ENCODE results near the gene PTPRD. TPM values are rescaled to one million over a fixed set of nuclear protein-coding genes. Genes with fewer than 3 reads are reported as not detected.

PTPRD gene
- total RNA-seq, 1 donor from 2014 or later, result 532 TPM

DNA sequence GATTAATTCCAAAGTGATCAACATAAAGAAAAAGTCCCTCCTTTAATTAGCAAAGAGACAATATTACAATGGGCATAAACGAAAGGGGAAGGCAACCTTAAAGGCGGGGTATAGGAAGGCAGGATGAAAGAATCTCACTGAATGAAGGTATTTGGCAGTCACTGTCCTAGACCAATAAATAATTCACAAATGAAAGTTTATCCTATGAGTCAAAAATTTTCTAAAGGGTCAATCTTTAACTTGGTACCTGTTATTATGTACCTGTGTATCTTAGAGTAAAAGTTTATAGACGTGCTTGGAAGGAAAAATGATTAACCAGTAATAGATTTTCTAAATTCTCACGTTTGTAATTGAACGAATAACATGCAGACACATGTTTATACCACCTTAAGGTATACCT, 1867.5 kb downstream of the PTPRD start:
- peaks cover 5% of the 10 kb centered on the region for H3K9me3 Mint-ChIP-seq (ENCODE audit: unreplicated experiment)
- TF ChIP-seq, protein P1, sequence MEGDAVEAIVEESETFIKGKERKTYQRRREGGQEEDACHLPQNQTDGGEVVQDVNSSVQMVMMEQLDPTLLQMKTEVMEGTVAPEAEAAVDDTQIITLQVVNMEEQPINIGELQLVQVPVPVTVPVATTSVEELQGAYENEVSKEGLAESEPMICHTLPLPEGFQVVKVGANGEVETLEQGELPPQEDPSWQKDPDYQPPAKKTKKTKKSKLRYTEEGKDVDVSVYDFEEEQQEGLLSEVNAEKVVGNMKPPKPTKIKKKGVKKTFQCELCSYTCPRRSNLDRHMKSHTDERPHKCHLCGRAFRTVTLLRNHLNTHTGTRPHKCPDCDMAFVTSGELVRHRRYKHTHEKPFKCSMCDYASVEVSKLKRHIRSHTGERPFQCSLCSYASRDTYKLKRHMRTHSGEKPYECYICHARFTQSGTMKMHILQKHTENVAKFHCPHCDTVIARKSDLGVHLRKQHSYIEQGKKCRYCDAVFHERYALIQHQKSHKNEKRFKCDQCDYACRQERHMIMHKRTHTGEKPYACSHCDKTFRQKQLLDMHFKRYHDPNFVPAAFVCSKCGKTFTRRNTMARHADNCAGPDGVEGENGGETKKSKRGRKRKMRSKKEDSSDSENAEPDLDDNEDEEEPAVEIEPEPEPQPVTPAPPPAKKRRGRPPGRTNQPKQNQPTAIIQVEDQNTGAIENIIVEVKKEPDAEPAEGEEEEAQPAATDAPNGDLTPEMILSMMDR (IDR thresholded peaks at IDR 0.05; ENCODE audit: partially characterized antibody, unreplicated experiment), result no peak
- H3K27me3 Mint-ChIP-seq (ENCODE audit: unreplicated experiment), result peaks cover 1% of the 10 kb centered on the region
- no peak for DNase-seq
- H3K4me3 Mint-ChIP-seq (ENCODE audit: unreplicated experiment), result no peak overlapping the region
- H3K4me1 Mint-ChIP-seq (ENCODE audit: low read depth, unreplicated experiment), result peaks cover 16% of the 10 kb centered on the region
- H3K27ac Mint-ChIP-seq (ENCODE audit: unreplicated experiment), result no peak overlapping the region
- no peaks in the 10 kb centered on the region for H3K36me3 Mint-ChIP-seq (ENCODE audit: unreplicated experiment)

DNA sequence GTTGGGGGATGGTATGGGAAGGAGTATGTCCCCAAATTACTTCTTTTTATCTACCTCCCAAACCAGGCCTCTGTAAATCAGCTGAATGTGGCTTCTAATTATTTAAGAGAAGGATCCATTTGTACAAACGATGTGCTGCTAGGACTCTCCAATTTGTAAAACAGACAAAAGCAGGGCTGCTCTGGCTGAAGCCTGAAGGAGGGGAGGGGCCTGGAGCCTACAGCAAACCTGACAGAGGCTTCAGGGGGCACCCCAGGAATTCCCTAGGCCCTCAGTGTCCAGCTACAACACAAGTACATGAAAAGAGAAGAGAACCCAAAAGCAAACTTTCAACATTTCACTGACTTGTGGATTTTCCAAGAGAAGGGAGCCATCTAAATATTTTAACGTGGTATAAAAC, 1873.9 kb downstream of the PTPRD start:
- H3K4me1 Mint-ChIP-seq (ENCODE audit: low read depth, unreplicated experiment), result peaks cover 36% of the 10 kb centered on the region
- TF ChIP-seq, protein P1 (IDR thresholded peaks at IDR 0.05; ENCODE audit: partially characterized antibody, unreplicated experiment), result no peak
- no peak for DNase-seq
- H3K4me3 Mint-ChIP-seq (ENCODE audit: unreplicated experiment), result no peak overlapping the region
- no peaks in the 10 kb centered on the region for H3K9me3 Mint-ChIP-seq (ENCODE audit: unreplicated experiment)
- no peak overlapping the region for H3K27ac Mint-ChIP-seq (ENCODE audit: unreplicated experiment)
- H3K36me3 Mint-ChIP-seq (ENCODE audit: unreplicated experiment), result no peaks in the 10 kb centered on the region
- H3K27me3 Mint-ChIP-seq (ENCODE audit: unreplicated experiment), result peaks cover 3% of the 10 kb centered on the region

DNA sequence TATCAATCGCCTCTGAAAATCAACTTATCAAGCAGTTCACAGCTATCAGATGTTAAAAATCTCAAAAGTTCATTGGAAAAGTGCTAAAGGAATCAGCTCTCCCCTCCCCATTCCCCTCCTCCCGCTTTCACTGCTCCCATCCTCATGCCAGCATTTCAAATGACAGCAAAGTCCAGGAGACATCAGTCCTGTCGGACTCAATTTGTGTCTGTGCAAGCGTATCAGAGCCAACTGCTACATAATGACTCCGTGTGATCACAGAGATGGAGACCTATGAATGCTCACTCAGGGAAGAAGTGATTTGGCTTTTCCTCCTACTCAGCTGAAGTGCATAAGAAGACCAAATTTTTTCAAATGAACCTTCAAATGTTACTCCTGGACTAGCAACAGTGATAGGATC, 1876.0 kb downstream of the PTPRD start:
- no peaks in the 10 kb centered on the region for H3K36me3 Mint-ChIP-seq (ENCODE audit: unreplicated experiment)
- DNase-seq, result no peak
- H3K4me1 Mint-ChIP-seq (ENCODE audit: low read depth, unreplicated experiment), result peaks cover 53% of the 10 kb centered on the region
- H3K27ac Mint-ChIP-seq (ENCODE audit: unreplicated experiment), result no peak overlapping the region
- peaks cover 2% of the 10 kb centered on the region for H3K9me3 Mint-ChIP-seq (ENCODE audit: unreplicated experiment)
- no peak overlapping the region for H3K4me3 Mint-ChIP-seq (ENCODE audit: unreplicated experiment)
- H3K27me3 Mint-ChIP-seq (ENCODE audit: unreplicated experiment), result peaks cover 4% of the 10 kb centered on the region
- TF ChIP-seq, protein P1 (IDR thresholded peaks at IDR 0.05; ENCODE audit: partially characterized antibody, unreplicated experiment), result no peak

DNA sequence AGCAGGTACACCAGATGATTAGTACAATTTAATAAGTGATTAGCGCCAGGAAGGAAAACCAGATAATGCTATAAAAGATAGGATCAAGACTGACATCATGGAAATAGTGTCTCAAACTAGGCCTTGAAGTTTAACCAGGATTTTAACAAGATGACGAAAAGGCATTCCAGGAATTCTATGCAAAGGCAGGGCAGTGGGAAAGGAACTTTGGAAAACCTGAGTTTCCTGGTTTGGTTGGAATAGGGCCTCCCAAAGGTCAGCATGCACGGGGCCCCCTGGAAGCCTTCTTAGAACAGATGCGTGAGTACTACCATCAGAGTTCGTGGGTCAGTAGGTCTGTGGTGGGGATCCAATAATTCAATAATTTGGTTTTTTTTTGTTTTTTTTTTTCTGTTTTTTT, 1878.0 kb downstream of the PTPRD start:
- TF ChIP-seq, protein P1 (IDR thresholded peaks at IDR 0.05; ENCODE audit: partially characterized antibody, unreplicated experiment), result no peak
- Mint-ChIP-seq H3K4me3 (ENCODE audit: unreplicated experiment) (no peak overlapping the region), H3K9me3 (ENCODE audit: unreplicated experiment) (peaks cover 3% of the 10 kb centered on the region), H3K4me1 (ENCODE audit: low read depth, unreplicated experiment) (peaks cover 58% of the 10 kb centered on the region), H3K36me3 (ENCODE audit: unreplicated experiment) (no peaks in the 10 kb centered on the region), H3K27ac (ENCODE audit: unreplicated experiment) (peak overlapping the region; percentile 93), H3K27me3 (ENCODE audit: unreplicated experiment) (peaks cover 3% of the 10 kb centered on the region)
- no peak for DNase-seq

DNA sequence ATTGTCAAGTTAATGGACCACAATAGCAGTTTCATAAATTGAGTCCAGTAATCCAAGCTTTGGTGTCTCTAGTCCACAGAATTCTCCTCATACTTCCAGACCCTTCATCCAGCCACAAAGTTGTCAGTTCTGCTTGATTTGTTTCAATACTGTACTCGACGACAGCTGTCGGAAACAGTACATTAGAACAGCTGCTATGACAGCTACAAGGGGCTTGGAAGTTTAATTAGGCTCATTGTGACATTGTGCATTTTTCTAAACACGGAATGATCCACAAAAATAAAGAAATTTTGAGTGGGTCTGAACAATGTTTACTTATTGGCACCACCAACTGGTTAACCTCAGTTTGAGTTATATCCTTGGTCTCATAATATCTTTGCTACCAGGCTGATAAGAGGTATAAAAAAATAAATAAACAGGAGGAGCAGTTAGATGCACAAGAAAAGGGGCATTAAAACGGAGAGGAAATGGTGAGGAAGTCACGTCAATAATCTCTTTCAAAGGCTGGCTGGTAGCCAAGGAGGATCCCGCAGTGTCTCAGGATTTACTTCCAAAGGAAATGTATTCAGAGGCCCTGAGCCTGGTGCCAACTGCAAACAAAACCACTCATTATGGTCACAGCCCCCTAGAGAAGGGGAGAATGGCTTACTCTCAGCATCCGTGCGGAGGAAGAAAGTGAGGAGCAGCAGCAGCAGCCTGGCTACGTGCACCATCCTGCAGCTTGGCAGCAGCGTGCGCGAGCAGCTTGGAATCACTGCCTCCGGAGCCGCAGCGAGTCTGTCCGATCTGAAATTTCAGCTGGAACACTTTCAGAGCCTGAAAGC, 1879.5 kb downstream of the PTPRD start:
- H3K4me1 Mint-ChIP-seq (ENCODE audit: low read depth, unreplicated experiment), result peaks cover 52% of the 10 kb centered on the region
- peak overlapping the region; percentile 59 for H3K4me3 Mint-ChIP-seq (ENCODE audit: unreplicated experiment)
- DNase-seq, result peak; percentile 64
- TF ChIP-seq, protein P1 (IDR thresholded peaks at IDR 0.05; ENCODE audit: partially characterized antibody, unreplicated experiment), result no peak
- H3K27me3 Mint-ChIP-seq (ENCODE audit: unreplicated experiment), result peaks cover 3% of the 10 kb centered on the region
- peaks cover 7% of the 10 kb centered on the region for H3K9me3 Mint-ChIP-seq (ENCODE audit: unreplicated experiment)
- H3K36me3 Mint-ChIP-seq (ENCODE audit: unreplicated experiment), result no peaks in the 10 kb centered on the region
- H3K27ac Mint-ChIP-seq (ENCODE audit: unreplicated experiment), result peak overlapping the region; percentile 93
